Measurements from ENCODE around the gene LPP.

Gene LPP

DNA sequence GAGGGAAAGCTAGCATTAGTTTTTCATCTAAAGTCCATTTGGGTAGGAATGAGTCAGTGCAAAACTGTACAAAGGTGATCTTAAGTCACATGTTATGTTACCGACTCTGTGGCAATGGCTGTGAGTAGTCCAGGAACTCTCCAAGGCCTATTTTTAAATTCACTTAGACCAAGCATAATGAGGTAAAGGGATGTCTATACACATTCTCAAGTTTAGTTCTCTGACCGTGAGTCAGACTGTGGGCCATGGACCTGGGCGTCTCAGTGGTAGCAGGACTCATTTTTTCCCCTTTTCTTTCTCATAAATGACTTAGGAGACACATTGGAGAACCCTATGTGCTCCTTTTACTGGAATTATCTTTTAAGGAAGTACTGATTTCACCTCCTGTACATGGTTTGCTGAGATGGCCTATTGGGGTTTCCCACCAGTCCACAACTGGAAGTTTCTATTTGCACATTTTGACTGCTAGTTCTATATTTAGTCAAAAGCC, 529.1 kb downstream of the LPP start:
- TF ChIP-seq FOXP2 (optimal IDR thresholded peaks at IDR 0.05; ENCODE audit: borderline replicate concordance, extremely low read depth, extremely low read length, insufficient read depth) (no peak), POLR2AphosphoS5 (IDR thresholded peaks at IDR 0.05; ENCODE audit: low read depth, low read length) (no peak), SIN3A (IDR thresholded peaks at IDR 0.05; ENCODE audit: borderline replicate concordance, insufficient read depth, low read length) (no peak), TAF1 (IDR thresholded peaks at IDR 0.05; ENCODE audit: borderline replicate concordance, insufficient read depth, low read length) (no peak)
- TF ChIP-seq, protein P1, sequence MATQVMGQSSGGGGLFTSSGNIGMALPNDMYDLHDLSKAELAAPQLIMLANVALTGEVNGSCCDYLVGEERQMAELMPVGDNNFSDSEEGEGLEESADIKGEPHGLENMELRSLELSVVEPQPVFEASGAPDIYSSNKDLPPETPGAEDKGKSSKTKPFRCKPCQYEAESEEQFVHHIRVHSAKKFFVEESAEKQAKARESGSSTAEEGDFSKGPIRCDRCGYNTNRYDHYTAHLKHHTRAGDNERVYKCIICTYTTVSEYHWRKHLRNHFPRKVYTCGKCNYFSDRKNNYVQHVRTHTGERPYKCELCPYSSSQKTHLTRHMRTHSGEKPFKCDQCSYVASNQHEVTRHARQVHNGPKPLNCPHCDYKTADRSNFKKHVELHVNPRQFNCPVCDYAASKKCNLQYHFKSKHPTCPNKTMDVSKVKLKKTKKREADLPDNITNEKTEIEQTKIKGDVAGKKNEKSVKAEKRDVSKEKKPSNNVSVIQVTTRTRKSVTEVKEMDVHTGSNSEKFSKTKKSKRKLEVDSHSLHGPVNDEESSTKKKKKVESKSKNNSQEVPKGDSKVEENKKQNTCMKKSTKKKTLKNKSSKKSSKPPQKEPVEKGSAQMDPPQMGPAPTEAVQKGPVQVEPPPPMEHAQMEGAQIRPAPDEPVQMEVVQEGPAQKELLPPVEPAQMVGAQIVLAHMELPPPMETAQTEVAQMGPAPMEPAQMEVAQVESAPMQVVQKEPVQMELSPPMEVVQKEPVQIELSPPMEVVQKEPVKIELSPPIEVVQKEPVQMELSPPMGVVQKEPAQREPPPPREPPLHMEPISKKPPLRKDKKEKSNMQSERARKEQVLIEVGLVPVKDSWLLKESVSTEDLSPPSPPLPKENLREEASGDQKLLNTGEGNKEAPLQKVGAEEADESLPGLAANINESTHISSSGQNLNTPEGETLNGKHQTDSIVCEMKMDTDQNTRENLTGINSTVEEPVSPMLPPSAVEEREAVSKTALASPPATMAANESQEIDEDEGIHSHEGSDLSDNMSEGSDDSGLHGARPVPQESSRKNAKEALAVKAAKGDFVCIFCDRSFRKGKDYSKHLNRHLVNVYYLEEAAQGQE (IDR thresholded peaks at IDR 0.05; ENCODE audit: insufficient read depth in 1 of 2, low read depth in 2 of 2, low read length in 2 of 2): no peak

DNA sequence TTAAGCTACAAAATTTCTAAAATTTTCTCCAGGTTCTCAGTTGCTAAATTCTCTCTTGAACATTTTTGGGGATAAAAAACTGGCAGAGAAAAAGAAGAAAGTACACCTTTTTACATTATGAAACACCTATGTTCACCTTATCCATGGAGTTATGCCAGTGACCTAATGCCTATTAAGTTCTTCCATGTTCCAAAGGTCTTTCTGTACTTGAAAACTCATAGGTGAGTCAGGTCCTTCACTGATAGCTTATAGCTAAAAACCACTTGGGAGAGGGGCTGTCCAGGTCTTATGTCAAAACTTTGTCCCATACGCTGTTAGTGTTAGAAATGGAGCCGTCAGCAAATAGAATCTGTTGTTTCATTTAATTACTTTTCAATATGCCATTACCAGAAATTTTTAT, 530.3 kb downstream of the LPP start:
- TF ChIP-seq, protein P1 (IDR thresholded peaks at IDR 0.05; ENCODE audit: insufficient read depth in 1 of 2, low read depth in 2 of 2, low read length in 2 of 2): no peak
- TF ChIP-seq TAF1 (IDR thresholded peaks at IDR 0.05; ENCODE audit: borderline replicate concordance, insufficient read depth, low read length): no peak
- TF ChIP-seq POLR2AphosphoS5 (IDR thresholded peaks at IDR 0.05; ENCODE audit: low read depth, low read length): no peak
- TF ChIP-seq SIN3A (IDR thresholded peaks at IDR 0.05; ENCODE audit: borderline replicate concordance, insufficient read depth, low read length): no peak
- no peak for TF ChIP-seq FOXP2 (optimal IDR thresholded peaks at IDR 0.05; ENCODE audit: borderline replicate concordance, extremely low read depth, extremely low read length, insufficient read depth)

DNA sequence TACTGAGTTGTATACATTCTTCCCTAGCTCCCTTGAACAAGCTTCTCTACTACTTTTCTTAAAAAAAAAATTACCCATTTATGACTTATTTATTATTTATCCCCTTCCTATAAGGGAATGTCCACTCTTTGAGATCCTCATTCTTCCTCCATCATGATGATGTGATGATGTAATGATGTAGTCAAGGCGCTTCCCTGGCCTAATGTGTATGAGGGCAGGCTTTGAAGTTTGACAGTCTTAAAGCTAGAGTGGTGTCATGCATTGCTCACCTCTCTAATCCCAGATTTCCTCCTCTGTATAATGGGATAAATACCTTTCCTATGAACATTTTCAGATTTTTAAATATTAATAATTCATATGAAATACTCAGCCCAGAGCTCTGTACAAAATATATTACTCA, 531.8 kb downstream of the LPP start:
- no peak for TF ChIP-seq POLR2AphosphoS5 (IDR thresholded peaks at IDR 0.05; ENCODE audit: low read depth, low read length)
- TF ChIP-seq FOXP2 (optimal IDR thresholded peaks at IDR 0.05; ENCODE audit: borderline replicate concordance, extremely low read depth, extremely low read length, insufficient read depth): no peak
- TF ChIP-seq TAF1 (IDR thresholded peaks at IDR 0.05; ENCODE audit: borderline replicate concordance, insufficient read depth, low read length): no peak
- TF ChIP-seq, protein P1 (IDR thresholded peaks at IDR 0.05; ENCODE audit: insufficient read depth in 1 of 2, low read depth in 2 of 2, low read length in 2 of 2): no peak
- TF ChIP-seq SIN3A (IDR thresholded peaks at IDR 0.05; ENCODE audit: borderline replicate concordance, insufficient read depth, low read length): no peak

DNA sequence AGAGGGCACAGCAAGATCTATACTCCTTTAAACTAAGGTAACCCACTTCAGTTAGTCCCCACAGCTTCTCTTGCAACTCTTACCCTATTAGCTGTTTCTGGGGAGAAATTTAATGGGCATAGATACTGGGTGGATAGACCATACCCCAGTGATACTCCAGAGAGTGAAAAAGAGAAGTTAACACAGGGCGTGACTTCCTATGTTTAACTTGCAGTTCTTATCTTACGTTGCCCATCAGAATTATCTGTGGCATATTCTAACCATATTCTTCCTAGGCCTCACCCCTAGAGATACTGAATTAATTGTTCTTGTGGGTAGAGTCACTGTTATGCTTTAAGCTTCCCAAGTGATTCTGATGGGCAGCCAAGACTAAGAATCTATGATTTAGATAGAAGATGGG, 532.4 kb downstream of the LPP start:
- no peak for TF ChIP-seq SIN3A (IDR thresholded peaks at IDR 0.05; ENCODE audit: borderline replicate concordance, insufficient read depth, low read length)
- no peak for TF ChIP-seq TAF1 (IDR thresholded peaks at IDR 0.05; ENCODE audit: borderline replicate concordance, insufficient read depth, low read length)
- no peak for TF ChIP-seq FOXP2 (optimal IDR thresholded peaks at IDR 0.05; ENCODE audit: borderline replicate concordance, extremely low read depth, extremely low read length, insufficient read depth)
- TF ChIP-seq POLR2AphosphoS5 (IDR thresholded peaks at IDR 0.05; ENCODE audit: low read depth, low read length): no peak
- TF ChIP-seq, protein P1 (IDR thresholded peaks at IDR 0.05; ENCODE audit: insufficient read depth in 1 of 2, low read depth in 2 of 2, low read length in 2 of 2): no peak

DNA sequence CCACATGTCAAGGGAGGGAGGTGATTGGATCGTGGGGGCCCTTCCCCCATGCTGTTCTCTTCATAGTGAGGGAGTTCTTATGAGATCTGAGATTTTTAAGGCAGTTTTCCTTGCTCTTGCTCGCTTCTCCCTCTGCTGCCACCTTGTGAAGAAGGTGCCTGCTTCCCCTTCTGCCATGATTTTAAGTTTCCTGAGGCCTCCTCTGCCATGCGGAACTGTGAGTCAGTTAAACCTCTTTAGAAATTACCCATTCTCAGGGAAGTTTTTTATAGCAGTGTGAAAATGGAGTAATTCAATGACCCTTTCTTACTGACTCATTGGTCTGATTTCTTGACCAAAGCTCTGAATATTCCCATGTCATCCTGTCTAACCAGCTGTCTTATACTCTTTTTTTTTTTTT, 533.4 kb downstream of the LPP start:
- no peak for TF ChIP-seq FOXP2 (optimal IDR thresholded peaks at IDR 0.05; ENCODE audit: borderline replicate concordance, extremely low read depth, extremely low read length, insufficient read depth)
- TF ChIP-seq POLR2AphosphoS5 (IDR thresholded peaks at IDR 0.05; ENCODE audit: low read depth, low read length): no peak
- TF ChIP-seq TAF1 (IDR thresholded peaks at IDR 0.05; ENCODE audit: borderline replicate concordance, insufficient read depth, low read length): no peak
- no peak for TF ChIP-seq SIN3A (IDR thresholded peaks at IDR 0.05; ENCODE audit: borderline replicate concordance, insufficient read depth, low read length)
- TF ChIP-seq, protein P1 (IDR thresholded peaks at IDR 0.05; ENCODE audit: insufficient read depth in 1 of 2, low read depth in 2 of 2, low read length in 2 of 2): no peak
